Measurements from ENCODE around the gene ATPAF1. TPM values are rescaled to one million over a fixed set of nuclear protein-coding genes. Genes with fewer than 3 reads are reported as not detected.

Gene ATPAF1
- total RNA-seq, 1 experiment from 2014 or later, result 123 TPM

DNA sequence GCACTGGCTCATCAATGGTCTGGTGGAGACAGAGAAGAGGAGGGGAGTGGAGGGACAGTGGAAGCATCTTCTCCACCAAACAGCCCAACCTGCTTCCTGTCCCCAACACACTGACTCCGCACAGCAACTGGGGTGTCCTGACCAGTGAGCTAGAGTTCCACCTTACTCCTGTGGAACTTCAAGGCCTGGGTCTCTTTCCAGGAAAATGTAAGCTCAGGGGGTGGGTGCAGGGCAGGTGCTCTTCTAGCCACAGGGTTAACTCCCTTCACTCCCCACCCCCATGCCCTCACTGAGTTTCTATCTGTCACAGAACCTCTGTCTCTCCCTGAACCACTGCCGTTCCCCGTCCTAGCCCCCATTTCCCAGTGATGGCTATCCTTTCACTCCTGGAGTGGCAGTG, 52.4 kb downstream of the ATPAF1 start:
- DNase-seq (ENCODE audit: low spot score), result no peak

DNA sequence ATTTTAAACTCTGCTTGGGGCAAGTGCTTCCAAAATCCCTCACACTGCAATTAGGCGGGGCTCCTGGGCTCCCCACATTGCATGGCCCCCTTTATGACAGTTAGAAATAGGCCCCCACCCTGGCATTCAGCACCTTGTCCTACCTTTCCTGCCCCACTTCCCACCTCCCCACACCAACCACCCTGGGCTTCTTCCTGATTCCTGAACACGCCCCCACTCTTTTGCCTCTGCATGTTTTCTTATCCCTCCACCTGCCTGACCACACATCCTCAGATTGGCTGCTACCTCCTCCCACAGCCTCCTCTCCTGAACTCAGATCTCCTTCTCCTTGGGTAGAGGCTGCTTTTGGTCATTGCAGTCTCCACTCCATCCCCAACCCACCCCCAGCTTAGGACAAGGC, 53.1 kb downstream of the ATPAF1 start:
- DNase-seq (ENCODE audit: low spot score), result no peak

DNA sequence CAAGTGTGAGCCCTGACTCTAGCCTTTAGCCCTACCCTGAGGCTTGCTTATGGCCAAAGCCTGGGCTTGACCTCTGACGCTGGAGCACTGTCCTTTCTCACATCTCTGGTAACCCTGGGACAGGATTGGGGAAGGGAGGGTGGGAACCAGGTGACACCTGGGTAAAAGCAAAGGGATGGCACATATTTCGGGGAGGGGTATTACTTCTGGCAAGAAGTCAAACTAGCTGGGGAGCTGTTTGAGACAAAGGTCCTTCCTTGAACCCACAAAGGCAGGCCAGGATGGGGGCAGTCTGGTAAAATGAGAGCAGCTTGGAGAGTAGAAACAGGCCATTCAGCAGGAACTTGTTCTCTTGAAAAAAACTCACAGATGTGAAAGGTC, 53.6 kb downstream of the ATPAF1 start:
- no peak for DNase-seq (ENCODE audit: low spot score)

DNA sequence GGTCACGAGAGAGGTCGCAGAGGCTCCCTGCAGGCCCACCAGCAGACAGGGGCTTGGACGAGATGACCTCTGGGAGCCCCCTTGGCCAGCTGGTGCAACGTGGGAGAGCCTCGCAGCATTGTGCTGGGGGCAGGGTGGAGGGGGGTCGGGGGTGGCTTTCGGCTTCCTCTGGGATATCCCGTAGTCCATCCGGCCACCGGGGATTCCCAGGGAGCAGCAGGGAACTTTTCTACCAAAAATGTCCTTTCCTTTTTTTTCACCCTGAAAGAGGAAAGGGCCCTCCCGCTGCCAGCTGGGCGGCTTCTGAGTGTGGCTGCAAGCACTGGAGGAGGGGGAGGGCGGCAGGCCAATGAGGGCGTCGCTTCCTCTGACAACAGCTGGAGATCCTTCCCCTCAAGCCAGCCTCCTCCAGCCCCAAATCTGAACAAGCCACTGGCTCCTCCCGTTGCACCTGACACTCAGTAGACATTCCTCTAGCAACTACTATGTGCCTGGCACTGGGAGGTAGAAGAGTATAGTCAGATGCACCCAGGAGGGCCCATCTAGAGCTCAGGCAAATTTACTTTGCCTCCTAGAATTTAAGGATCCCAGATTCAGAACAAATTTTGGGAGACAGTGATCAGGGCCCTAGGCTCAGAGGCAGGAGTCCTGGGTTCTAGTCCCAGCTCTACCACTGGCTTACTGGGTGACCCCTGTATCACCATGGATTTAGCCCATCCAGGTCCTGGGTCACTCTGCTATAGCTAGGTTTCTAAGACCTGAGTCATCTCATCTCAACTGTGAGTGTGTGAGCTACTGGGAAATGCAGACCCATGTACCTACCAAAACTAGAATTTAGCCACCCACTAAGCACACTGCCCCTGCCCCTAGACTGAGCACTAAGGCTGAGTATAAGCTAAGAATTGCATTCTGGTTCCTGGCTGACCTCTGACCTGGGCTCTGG, 54.2 kb downstream of the ATPAF1 start:
- DNase-seq (ENCODE audit: low spot score), result peak; percentile 84

DNA sequence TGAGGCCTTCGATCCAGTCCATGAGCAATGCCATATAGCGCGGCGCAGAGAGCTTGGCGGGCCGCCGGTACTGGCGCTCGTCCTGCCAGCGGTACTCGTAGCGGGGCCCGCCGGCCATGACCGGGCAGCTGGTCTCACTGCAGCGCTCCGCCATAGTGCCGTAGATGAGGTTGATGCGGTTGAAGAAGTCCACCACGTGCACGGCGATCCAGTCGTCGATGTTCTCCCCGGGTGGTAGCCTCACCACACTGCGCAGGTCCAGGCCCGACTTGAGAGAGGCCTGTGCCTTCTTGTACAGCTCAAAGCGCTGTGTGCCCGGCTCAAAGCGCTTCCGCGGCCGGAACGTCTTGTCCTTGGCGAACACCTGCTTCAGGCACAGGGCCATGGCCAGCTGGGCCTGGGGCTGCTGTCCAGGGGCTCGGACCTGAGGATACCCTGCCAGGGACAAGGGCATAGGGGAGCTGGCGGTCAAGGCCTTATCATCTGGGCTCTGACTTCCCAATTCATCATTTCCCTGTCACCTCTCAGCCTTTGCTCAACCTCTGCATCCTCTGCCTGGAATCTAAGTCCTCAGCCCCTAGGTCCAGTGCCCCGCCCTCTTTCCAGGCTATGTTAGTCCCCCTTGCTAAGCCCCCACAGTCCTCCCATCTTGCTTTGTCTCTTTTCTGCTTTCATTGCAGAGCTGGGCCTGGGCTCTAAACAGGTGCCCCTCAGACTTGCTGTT, 55.1 kb downstream of the ATPAF1 start:
- DNase-seq (ENCODE audit: low spot score), result no peak

DNA sequence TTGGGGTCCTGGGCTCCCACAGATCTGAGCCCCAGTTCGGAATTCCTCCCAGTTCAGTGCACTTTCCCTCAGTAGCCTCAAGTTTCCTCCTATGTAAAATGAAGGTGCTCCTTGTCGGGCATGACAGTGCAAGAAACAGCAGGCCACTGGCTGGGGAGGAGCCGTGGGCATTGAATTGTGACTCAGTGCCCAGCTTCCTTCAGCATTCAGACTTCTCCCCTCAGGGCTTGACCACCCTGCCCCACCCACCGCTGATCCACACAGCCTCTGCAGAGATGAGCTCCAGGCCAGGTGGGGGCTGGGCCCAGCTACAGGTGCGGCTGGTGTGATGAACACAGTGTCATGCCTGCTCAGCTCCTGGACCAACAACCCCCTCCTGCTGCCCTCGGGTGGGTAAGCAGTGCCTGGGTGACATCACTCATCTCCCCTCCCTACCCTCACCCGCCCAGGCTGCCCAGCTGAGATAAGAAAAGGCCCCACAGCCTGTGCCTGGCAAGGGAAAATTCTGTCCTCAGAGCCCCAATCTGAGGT, 56.4 kb downstream of the ATPAF1 start:
- DNase-seq (ENCODE audit: low spot score), result peak; percentile 84

DNA sequence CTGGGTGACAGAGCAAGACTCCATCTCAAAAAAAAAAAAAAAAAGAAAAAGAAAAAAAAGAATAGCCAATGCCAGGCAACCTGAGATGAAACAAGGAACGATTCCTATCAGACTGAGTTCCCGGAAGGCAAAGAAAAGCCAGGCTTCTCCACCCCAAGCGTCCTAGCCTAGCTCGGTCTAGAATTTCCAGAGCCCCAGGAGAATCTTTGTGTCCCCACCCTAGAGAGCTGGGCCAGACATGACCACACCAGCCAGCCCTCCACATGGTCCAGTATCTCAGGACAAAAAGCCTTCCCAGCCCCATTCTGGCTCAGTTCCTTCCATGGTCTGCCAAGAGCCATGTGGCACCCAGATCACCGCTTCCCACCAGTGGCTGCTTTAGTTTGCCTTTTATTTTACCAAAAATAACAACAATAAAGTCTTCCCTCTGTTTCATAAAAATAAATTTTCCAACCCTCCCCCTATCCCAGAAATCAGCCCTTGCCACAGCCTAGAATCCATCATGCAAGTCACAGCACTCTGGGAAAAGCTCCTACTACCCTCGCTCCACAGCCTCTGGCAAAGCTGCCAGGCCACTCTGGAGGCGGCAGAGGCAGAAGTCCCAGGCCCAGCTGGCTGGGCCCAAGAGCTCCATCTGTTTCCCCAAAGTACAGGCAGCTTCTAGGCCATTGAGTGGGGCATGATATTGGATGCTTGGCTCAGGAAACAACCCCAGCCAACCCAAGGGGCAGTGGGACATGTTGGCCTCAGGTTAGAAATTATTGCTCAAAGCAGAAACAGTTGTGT, 60.6 kb downstream of the ATPAF1 start:
- no peak for DNase-seq (ENCODE audit: low spot score)

DNA sequence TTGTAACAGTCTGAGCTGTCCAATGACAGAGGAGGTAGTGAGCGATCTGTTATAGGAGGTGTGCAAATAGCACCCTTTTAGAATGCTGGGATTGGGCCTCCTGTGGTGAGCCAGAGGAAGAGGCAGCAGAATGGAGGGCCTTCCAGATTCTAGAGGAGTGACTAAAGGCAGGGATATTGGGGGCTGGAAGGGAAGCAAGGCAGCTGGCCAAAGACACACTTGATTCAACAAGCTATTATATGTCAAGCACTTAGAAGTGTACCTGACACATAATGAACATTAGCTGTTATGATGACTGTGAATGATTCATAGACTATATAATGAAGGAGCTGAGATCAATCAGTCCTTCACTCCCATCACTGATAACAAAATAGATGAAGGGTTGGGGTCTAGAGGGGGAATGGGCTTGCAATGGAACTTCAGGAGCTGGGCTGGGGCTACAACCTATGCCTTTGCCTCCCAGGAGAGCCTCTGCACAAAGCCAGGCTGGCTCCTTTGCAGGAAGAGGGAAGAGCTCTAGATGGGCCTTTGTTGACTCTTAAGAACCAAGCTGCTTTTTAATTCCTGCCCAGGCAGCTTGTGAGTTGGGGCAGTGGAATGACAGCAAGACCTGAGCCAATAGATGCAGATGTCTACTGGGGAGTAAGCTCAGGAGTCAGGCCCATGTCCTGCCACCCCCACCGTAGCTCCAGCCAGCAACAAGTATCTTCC, 61.8 kb downstream of the ATPAF1 start:
- DNase-seq (ENCODE audit: low spot score), result no peak

DNA sequence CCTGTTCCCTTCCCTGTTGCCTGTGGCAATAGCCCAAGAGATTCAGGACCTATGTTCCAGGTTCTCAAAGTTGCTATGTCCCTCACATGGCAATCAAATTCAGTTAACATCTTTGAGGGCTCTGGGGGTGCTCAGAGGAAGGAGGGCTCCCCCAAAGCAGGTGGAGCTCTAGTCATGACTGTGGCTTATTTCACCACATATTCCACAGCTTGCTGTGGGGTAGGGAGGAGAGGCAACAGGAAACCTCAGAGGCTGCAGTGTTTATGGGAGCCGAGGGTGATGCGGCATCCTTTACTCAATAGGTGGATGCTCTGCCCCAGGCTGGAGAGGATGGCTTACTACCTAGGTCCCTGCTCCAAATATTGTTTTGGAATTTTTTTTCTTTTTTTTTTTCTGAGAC, 62.9 kb downstream of the ATPAF1 start:
- DNase-seq (ENCODE audit: low spot score), result no peak

DNA sequence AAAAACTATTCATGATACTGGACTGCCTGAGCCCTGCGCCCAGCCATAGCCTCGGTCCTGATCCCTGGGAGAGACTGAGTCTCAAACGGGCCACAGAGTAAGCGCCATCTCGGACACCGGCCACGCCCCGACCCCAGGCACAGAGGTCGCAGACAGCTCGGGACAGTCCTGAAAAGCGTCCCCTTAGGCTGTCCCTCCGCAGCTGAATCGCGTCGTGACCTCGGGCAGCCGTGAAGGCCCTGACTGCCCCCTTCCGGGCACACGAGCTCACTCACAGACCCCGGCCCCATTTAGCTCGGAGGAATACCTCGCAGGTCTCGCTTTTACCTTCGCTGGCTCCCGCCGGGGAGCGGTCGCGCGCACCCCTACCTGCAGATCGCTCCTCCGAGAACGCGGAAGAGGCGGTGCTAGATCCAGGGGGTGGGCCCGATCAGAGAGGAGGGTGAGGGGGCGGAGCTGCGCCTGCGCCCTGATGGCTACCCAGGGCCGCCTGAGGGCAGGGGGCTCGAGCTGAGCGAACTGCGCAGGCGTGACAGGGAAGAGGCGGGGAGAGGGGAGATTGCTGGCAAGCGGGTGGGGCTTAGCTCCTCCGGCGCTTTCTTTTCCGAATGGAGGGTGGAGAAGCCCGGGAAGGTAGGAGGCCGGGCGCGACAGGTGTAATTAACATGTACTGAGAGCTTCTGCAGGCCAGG, 64.2 kb downstream of the ATPAF1 start, which contains the start of gene MKNK1:
Gene MKNK1 (minus strand): TSS at position 411 of the 692 bp plus-strand sequence. CDS start 20,941 bp downstream, outside the sequence.
- DNase-seq (ENCODE audit: low spot score), result peak; percentile 91

DNA sequence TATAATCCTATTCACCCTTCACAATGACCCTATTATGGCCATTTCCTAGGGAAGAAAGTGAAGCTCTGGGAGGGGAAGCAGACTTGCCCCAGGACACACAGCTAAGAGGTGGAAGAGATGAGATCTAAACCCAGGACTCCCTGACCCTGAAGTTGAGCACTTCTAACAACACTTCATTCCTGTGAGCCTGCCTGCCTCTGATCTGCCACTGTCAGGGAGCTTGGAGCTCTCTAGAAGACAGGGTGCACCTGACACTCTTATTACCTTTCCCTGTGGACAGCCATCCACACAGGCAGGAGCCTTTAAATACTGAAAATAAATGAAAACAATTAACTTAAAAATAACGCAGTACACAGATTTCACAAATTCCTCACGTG, 64.7 kb downstream of the ATPAF1 start:
- no peak for DNase-seq (ENCODE audit: low spot score)

DNA sequence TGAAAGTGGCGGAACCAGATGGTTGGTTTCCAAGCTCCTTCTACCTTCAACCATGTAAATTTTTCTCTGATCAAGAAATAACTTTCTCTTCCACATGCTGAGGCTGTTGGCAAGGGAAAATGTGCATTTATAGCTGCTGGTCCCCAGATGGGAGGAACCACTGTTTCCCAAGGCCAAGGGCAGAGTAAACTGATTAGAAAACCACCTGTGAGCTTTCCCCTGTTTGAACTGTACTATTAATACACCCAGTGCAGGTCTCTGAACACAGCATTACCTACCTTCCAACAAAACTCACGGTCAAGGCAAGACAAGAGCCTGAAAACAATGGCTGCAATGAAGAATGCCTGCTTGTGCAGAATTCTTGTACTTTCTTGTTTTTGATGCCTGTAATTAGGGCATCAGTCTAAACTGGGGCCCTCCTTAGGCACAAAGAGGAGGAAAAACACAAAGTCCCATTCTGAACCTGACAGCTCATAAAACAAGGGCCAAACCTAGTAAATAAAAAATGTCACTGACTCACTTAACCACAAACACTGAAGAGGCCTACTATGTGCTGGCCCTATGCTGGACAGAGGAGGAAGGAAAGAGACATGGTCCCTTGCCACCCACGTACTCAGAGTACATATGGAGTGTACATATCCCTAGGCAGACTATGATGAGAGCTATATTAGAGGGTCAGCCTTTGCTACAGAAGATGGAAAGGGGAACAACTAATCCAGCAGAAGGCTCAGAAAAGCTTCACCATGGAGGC, 66.7 kb downstream of the ATPAF1 start:
- no peak for DNase-seq (ENCODE audit: low spot score)

DNA sequence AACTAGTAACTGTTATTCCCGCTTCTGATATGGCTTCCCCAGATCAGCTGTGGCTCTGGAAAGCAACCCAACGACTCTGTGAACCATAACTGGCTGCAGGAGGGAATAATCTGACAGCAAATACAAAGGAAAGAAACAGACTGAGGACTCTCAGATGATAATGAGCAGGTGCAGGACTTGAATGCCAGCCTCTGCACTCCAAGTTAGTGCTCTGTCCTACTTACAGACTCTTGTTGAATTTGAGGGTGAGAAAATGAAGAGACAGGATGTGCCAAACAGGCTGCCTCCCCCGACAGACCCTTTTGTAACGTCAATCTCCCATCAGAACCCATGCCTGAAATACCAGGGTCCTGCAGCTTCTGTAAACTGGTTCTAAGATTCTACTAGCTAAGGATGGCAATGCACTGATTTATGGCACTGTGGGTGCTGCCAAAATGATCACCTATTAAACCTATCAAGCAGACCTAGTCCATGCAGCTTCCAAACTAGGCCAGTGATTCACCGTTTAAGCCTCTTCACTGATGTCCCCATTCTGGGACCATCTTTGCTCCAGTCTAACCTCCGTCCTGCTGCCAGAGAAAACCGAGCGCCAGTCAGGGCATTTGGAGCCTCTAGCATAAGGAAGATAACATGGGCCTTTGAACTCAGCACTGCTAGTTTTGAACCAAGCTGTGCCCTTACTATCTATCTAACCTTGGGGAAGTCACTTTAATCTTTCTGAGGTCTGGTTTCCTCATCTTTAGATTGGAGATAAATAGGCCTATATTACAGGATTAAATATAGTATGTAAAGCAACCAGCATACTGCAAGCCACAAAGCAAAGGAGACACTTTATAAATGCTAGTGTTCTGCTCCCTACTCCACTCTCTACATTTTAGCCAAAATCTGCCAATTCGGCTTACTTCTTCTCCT, 68.8 kb downstream of the ATPAF1 start:
- DNase-seq (ENCODE audit: low spot score), result no peak

DNA sequence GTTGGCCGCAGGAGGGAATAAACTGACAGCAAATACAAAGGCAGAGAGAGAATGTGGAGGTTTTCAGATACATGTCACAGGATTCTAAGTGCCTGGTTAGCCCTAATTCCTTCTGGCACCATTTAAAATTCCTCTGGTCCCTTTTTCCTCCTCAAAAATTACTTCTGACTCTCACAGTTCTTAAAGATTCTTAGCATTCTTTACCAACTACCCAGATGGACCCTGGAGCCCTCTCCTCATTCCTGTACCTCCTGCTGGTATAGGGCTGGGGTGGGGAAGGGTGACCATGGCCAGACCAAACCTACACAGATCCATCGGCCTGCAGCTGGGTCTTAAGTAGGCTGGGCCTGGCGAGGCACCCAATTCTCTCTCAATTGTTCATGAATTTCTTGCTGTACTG, 71.3 kb downstream of the ATPAF1 start:
- no peak for DNase-seq (ENCODE audit: low spot score)

DNA sequence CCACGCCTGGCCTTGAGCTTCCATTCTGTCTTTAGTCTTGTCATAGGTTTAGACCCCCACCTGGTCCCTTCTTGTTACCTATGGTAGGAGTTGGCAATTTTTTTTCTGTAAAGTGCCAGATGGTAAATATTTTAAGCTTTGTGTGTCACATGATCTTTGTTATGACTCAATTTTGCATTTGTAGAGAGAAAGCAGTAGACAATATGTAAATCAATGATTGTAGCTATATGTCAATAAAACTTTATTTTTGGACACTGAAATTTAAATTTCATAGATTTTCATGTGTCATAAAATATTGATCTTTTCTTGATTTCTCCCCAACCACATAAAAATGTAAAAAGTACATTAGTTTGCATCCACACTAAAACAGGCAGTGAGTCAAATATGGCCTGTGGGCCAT, 72.1 kb downstream of the ATPAF1 start:
- DNase-seq (ENCODE audit: low spot score), result no peak

DNA sequence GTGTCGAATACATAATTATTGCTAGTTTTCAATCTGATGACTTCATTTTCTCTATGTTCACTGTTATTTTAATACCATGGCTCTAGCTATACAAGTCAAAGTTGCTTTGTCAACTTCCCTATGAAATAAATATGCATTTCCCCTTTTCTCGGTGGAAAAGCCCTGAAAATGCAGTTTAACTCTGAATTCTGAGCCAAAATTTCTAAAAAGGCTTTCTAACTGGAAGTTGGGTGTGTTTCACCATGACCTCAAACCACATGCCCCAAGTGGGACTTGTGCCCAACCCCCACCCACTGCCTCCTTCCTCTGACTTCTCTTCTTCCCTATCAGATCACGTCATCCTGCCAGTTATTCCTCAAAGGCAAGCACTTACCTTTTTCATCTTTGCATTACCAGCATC, 73.0 kb downstream of the ATPAF1 start:
- DNase-seq (ENCODE audit: low spot score), result no peak

DNA sequence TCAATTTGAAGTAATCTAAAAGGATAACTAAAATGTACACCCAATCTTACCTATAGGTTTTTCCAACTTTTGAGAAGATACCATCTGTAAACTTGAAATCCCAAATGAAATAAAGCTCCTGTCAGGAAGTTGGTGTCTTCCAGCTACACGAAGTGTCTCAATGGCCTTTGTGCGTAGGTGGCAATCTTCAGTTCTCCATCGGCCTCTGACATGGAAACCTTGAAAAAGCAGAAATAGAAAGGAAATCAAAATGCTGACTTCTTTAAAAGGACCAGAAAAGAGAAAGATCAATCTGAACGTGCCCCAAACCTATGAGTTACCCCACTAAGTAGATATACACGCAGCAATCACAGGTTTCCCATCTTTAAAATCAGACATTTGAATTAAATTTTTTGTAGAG, 74.1 kb downstream of the ATPAF1 start:
- DNase-seq (ENCODE audit: low spot score), result no peak

DNA sequence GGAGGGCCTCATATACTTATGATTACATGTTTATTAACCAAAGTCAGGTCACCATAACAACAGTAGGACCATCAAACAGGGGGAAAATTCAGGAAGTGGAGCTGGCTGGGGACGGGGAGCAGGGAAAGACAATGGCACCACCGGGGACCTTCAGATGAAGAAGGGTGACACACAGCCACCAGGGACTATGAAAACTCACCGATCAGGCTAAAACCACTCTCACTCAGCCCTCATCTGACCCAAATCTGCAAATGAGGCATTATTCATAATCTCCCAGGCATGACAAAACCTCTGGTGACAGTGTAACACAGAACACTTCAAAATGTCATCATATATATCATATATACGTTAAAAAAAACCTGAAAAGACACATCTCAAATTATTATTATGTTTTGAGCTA, 75.3 kb downstream of the ATPAF1 start:
- DNase-seq (ENCODE audit: low spot score), result no peak

DNA sequence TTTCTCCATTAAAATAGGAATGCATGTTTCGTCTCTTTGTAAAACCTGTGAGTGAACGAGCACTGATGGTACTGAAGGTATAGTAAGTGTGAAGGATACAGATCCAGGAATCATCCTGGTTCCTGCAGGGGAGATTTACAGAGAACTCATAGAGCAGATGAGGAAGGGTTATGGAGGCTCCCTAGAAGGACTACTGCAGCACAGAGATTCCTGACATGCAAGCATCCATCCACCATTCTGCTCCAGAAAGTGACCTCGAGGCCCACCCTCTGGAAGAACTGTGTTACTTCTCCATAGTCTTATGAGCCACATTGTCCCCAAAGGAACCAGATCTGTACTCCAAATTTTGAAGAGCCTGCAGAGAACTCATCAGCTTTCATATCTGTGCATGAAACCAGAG, 78.6 kb downstream of the ATPAF1 start:
- DNase-seq (ENCODE audit: low spot score), result no peak

All from A172 (cell line).